Fibroblast of pulmonary artery (primary cell): ENCODE data around the gene SLC16A12.

Experiments
- DNase-seq: peaks from one replicate; pipeline ENCODE4 v3.0.0-alpha.2; 2010; ENCODE audit warnings: low read depth
- H3K4me3 ChIP-seq: replicated peaks from 2 replicates; pipeline ENCODE4 v1.5.1; 2011; ENCODE audit warnings: low read depth, mild to moderate bottlenecking, control low read depth, low read length, moderate library complexity
- CTCF ChIP-seq: IDR thresholded peaks from 2 replicates; pipeline ENCODE4 v1.5.1; 2011; ENCODE audit warnings: mild to moderate bottlenecking, control low read depth, low read length, inconsistent platforms; ENCODE audit errors: missing control alignments

SLC16A12 gene

GRCh38 chr10:89535171-89536012, at the start of gene SLC16A12:
TSS of gene SLC16A12 (minus strand) at chr10:89535594. CDS start at chr10:89462578, 73,016 bp downstream.
- TF ChIP-seq CTCF = no peak
- peak within 1 kb of the TSS; percentile 47 for H3K4me3 ChIP-seq
- DNase-seq = peak; percentile 21

- TF ChIP-seq CTCF = no peak
- DNase-seq = peak; percentile 12
- H3K4me3 ChIP-seq = no peak overlapping the region
Measured at GRCh38 chr10:89582022-89582421, 46.6 kb upstream of the SLC16A12 start.

GRCh38 chr10:89580243-89580642, 44.8 kb upstream of the SLC16A12 start:
- no peak for DNase-seq
- TF ChIP-seq CTCF = no peak
- no peak overlapping the region for H3K4me3 ChIP-seq

- no peak overlapping the region for H3K4me3 ChIP-seq
- TF ChIP-seq CTCF = no peak
- no peak for DNase-seq
Measured at GRCh38 chr10:89576696-89577095, 41.3 kb upstream of the SLC16A12 start.

- no peak for DNase-seq
- no peak for TF ChIP-seq CTCF
- no peak overlapping the region for H3K4me3 ChIP-seq
Measured at GRCh38 chr10:89576022-89576421, 40.6 kb upstream of the SLC16A12 start.

GRCh38 chr10:89575031-89575430, 39.6 kb upstream of the SLC16A12 start:
- no peak for DNase-seq

More at GRCh38 chr10:89575031-89575430, 39.6 kb upstream of the SLC16A12 start:
- no peak for TF ChIP-seq CTCF
- H3K4me3 ChIP-seq = no peak overlapping the region
